ENCODE data around the gene TMEM213.

DNA sequence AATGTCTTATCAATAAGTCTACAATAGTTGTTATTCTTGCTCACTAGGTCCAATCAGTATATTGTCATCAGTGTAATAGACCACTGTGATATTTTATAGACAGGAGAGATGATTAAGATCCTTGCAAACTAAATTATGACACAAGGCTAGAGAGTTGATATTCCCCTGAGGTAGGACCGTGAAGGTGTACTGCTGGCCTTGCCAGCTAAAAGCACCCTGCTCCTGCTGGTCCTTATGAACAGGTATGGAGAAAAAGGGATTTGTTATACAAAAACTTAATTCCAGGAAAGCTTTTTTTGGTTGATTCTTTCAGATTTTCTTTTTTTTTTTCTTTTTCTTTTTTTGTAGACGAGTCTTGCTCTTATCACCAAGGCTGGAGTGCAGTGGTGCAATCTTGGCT is 16.8 kb upstream of the TMEM213 start:
- TF ChIP-seq SP1 (IDR thresholded peaks at IDR 0.05), result no peak
- TF ChIP-seq FOXM1 (IDR thresholded peaks at IDR 0.05; ENCODE audit: borderline replicate concordance), result no peak
- TF ChIP-seq, protein P1, sequence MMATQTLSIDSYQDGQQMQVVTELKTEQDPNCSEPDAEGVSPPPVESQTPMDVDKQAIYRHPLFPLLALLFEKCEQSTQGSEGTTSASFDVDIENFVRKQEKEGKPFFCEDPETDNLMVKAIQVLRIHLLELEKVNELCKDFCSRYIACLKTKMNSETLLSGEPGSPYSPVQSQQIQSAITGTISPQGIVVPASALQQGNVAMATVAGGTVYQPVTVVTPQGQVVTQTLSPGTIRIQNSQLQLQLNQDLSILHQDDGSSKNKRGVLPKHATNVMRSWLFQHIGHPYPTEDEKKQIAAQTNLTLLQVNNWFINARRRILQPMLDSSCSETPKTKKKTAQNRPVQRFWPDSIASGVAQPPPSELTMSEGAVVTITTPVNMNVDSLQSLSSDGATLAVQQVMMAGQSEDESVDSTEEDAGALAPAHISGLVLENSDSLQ (IDR thresholded peaks at IDR 0.05), result no peak
- TF ChIP-seq TARDBP (IDR thresholded peaks at IDR 0.05), result no peak
